Islet of Langerhans (tissue), 1 donor: ENCODE measurements around the gene ZNF787.
A peak's percentile ranks its signal among the peaks of the same experiment; 100 is the strongest.
"Not testable (repeated sequence)": the region's sequence is repeated elsewhere in the genome, so short reads cannot be mapped to it uniquely, and the experiment has no call there.

Source experiments
- FAIRE-seq: peaks from one replicate; lab custom pipeline; 2011; peaks lifted over from hg19 to GRCh38; lab: Jason Lieb, UNC

The ZNF787 gene

GRCh38 chr19:56121180-56122167, at the start of gene ZNF787:
TSS of gene ZNF787 (minus strand) at chr19:56121295. CDS start at chr19:56103217, 18,078 bp downstream.
- no peak for FAIRE-seq

GRCh38 chr19:56170261-56170660, 49.2 kb upstream of the ZNF787 start:
- peak; percentile 33 for FAIRE-seq

- no peak for FAIRE-seq
Observed at GRCh38 chr19:56167064-56167578, 46.0 kb upstream of the ZNF787 start.

- no peak for FAIRE-seq
Observed at GRCh38 chr19:56163097-56163496, 42.0 kb upstream of the ZNF787 start.

GRCh38 chr19:56162258-56162657, 41.2 kb upstream of the ZNF787 start:
- FAIRE-seq: no peak

GRCh38 chr19:56161534-56161933, 40.4 kb upstream of the ZNF787 start:
- FAIRE-seq: no peak

- FAIRE-seq: no peak
Observed at GRCh38 chr19:56159622-56160271, 38.7 kb upstream of the ZNF787 start.

- no peak for FAIRE-seq
Observed at GRCh38 chr19:56159009-56159559, 38.0 kb upstream of the ZNF787 start.

GRCh38 chr19:56158170-56158757, 37.2 kb upstream of the ZNF787 start:
- FAIRE-seq: no peak

- FAIRE-seq: no peak
Observed at GRCh38 chr19:56156768-56157167, 35.7 kb upstream of the ZNF787 start.

- FAIRE-seq: no peak
Observed at GRCh38 chr19:56155124-56155687, 34.1 kb upstream of the ZNF787 start.

- FAIRE-seq: no peak
Observed at GRCh38 chr19:56153507-56153906, 32.4 kb upstream of the ZNF787 start.

GRCh38 chr19:56152644-56153043, 31.5 kb upstream of the ZNF787 start:
- no peak for FAIRE-seq

- no peak for FAIRE-seq
Observed at GRCh38 chr19:56150358-56150757, 29.3 kb upstream of the ZNF787 start.

- no peak for FAIRE-seq
Observed at GRCh38 chr19:56149656-56150038, 28.6 kb upstream of the ZNF787 start.

GRCh38 chr19:56148955-56149655, 28.0 kb upstream of the ZNF787 start:
- not testable (repeated sequence) for FAIRE-seq

GRCh38 chr19:56148096-56148495, 27.0 kb upstream of the ZNF787 start:
- FAIRE-seq: no peak

- no peak for FAIRE-seq
Observed at GRCh38 chr19:56147307-56147706, 26.2 kb upstream of the ZNF787 start.

- FAIRE-seq: no peak
Observed at GRCh38 chr19:56146904-56147303, 25.8 kb upstream of the ZNF787 start.

- FAIRE-seq: no peak
Observed at GRCh38 chr19:56145698-56146097, 24.6 kb upstream of the ZNF787 start.

GRCh38 chr19:56144831-56145230, 23.7 kb upstream of the ZNF787 start:
- FAIRE-seq: no peak
